NCI-H1048 (cell line): ENCODE results near the gene MYO1G.

Source experiments
- DNase-seq: peaks from one replicate; lab custom pipeline; 2025; lab: John Stamatoyannopoulos, UW

The MYO1G gene

GRCh38 chr7:44966731-44967538 lies 11.9 kb downstream of the MYO1G start:
- no peak for DNase-seq

- no peak for DNase-seq
Observed at GRCh38 chr7:44965937-44966730, 12.7 kb downstream of the MYO1G start.

GRCh38 chr7:44965441-44965903 lies 13.3 kb downstream of the MYO1G start:
- no peak for DNase-seq

- no peak for DNase-seq
Observed at GRCh38 chr7:44964831-44965440, 13.9 kb downstream of the MYO1G start.

GRCh38 chr7:44964384-44964830 lies 14.4 kb downstream of the MYO1G start:
- no peak for DNase-seq

- no peak for DNase-seq
Observed at GRCh38 chr7:44963364-44964290, 15.2 kb downstream of the MYO1G start.

GRCh38 chr7:44962483-44963251 lies 16.1 kb downstream of the MYO1G start:
- DNase-seq: no peak

GRCh38 chr7:44961844-44962482 lies 16.9 kb downstream of the MYO1G start:
- no peak for DNase-seq

GRCh38 chr7:44960011-44960580 lies 18.7 kb downstream of the MYO1G start:
- DNase-seq: no peak

- no peak for DNase-seq
Observed at GRCh38 chr7:44959433-44959951, 19.3 kb downstream of the MYO1G start.

- DNase-seq: no peak
Observed at GRCh38 chr7:44958645-44959344, 20.0 kb downstream of the MYO1G start.

- DNase-seq: no peak
Observed at GRCh38 chr7:44956157-44956766, 22.6 kb downstream of the MYO1G start.

- DNase-seq: no peak
Observed at GRCh38 chr7:44955733-44956132, 23.1 kb downstream of the MYO1G start.

- DNase-seq: no peak
Observed at GRCh38 chr7:44953156-44953555, 25.7 kb downstream of the MYO1G start.

- no peak for DNase-seq
Observed at GRCh38 chr7:44949303-44949702, 29.5 kb downstream of the MYO1G start.

- DNase-seq: no peak
Observed at GRCh38 chr7:44945479-44945878, 33.3 kb downstream of the MYO1G start.

GRCh38 chr7:44944821-44945220 lies 34.0 kb downstream of the MYO1G start:
- no peak for DNase-seq

GRCh38 chr7:44943631-44944030 lies 35.2 kb downstream of the MYO1G start:
- no peak for DNase-seq

- no peak for DNase-seq
Observed at GRCh38 chr7:44937426-44937825, 41.4 kb downstream of the MYO1G start.
